Bronchial epithelial cell (primary cell): ENCODE measurements around the gene SLC46A1. TPM values are rescaled to one million over a fixed set of nuclear protein-coding genes. Genes with fewer than 3 reads are reported as not detected.

Source experiments
- DNase-seq: peaks from one replicate; pipeline ENCODE4 v3.0.0-alpha.2; 2010; ENCODE audit warnings: low read depth
- FAIRE-seq: peaks from 2 replicates; lab custom pipeline; 2011; peaks lifted over from hg19 to GRCh38; lab: Jason Lieb, UNC
- H3K27me3 ChIP-seq: 2 replicates; pipeline ENCODE4 v1.5.1; 2011; ENCODE audit warnings: low read length; ENCODE audit not compliant: control insufficient read depth, insufficient read depth
- H3K36me3 ChIP-seq: 2 replicates; pipeline ENCODE4 v1.5.1; 2011; ENCODE audit warnings: low read length; ENCODE audit not compliant: control insufficient read depth, insufficient read depth
- H3K4me3 ChIP-seq: 2 replicates; pipeline ENCODE4 v1.5.1; 2011; ENCODE audit warnings: mild to moderate bottlenecking, low read depth, low read length, control low read depth
- CTCF ChIP-seq: IDR thresholded peaks from 2 replicates; pipeline ENCODE4 v1.5.1; 2011; ENCODE audit warnings: mild to moderate bottlenecking, moderate library complexity, low read length, control low read depth, inconsistent platforms; ENCODE audit not compliant: insufficient read depth, severe bottlenecking
- total RNA-seq: library from RNA; depleted of rRNA; stranded (reverse); fragments of >200 nt; gene quantifications from 2 replicates; pipeline ENCODE4 v1.2.1, GENCODE V29; 2014

Gene SLC46A1
- total RNA-seq, 1 donor from 2014 or later: 5.0 TPM

GRCh38 chr17:28372945-28373274 lies 33.1 kb downstream of the SLC46A1 start:
- no peak overlapping the region for H3K4me3 ChIP-seq
- DNase-seq (no peak), FAIRE-seq (no peak)
- H3K36me3 ChIP-seq: no peaks in the 10 kb centered on the region
- peaks cover 17% of the 10 kb centered on the region for H3K27me3 ChIP-seq
- TF ChIP-seq CTCF: no peak

- Histone ChIP-seq H3K27me3 (peaks cover 17% of the 10 kb centered on the region), H3K4me3 (no peak overlapping the region), H3K36me3 (no peaks in the 10 kb centered on the region)
- no peak for TF ChIP-seq CTCF
- FAIRE-seq (no peak), DNase-seq (no peak)
Observed at GRCh38 chr17:28372203-28372944, 33.6 kb downstream of the SLC46A1 start.

GRCh38 chr17:28371245-28372202 lies 34.5 kb downstream of the SLC46A1 start, which contains the start of gene SARM1:
SARM1 (plus strand) TSS chr17:28371694; CDS start chr17:28372033, 339 bp downstream.
- TF ChIP-seq CTCF: no peak
- peaks cover 17% of the 10 kb centered on the region for H3K27me3 ChIP-seq
- FAIRE-seq (no peak), DNase-seq (no peak)
- peak within 1 kb of the TSS; percentile 10 for H3K4me3 ChIP-seq
- no peaks in the 10 kb centered on the region for H3K36me3 ChIP-seq

- DNase-seq (no peak), FAIRE-seq (no peak)
- no peaks in the 10 kb centered on the region for H3K36me3 ChIP-seq
- no peak overlapping the region for H3K4me3 ChIP-seq
- peaks cover 17% of the 10 kb centered on the region for H3K27me3 ChIP-seq
- TF ChIP-seq CTCF: no peak
Observed at GRCh38 chr17:28370744-28371103, 35.3 kb downstream of the SLC46A1 start.

- Histone ChIP-seq H3K4me3 (no peak within 1 kb of the TSS), H3K36me3 (no peaks in the 10 kb centered on the region), H3K27me3 (peaks cover 17% of the 10 kb centered on the region)
- DNase-seq (no peak), FAIRE-seq (no peak)
- TF ChIP-seq CTCF: no peak
Observed at GRCh38 chr17:28370035-28370743, 35.8 kb downstream of the SLC46A1 start, which contains the start of gene VTN. VTN (minus strand) TSS chr17:28370307; CDS start chr17:28370203, 104 bp downstream.
